HG03108 (cell line): ENCODE data around the gene SLC17A8.
"Not testable (repeated sequence)": the region's sequence is repeated elsewhere in the genome, so short reads cannot be mapped to it uniquely, and the experiment has no call there.

Experiments
- ATAC-seq: cut with Tn5 transposase; IDR thresholded peaks from one replicate; pipeline ENCODE4 v1.9.1; 2021; ENCODE audit warnings: moderate library complexity; ENCODE audit not compliant: unreplicated experiment

Gene SLC17A8

GRCh38 chr12:100356644-100357223 is at the start of gene SLC17A8:
Gene SLC17A8 (plus strand): TSS chr12:100357074. CDS start chr12:100357392, 318 bp downstream.
- ATAC-seq, result no peak

- not testable (repeated sequence) for ATAC-seq
Measured at GRCh38 chr12:100308138-100308537, 48.7 kb upstream of the SLC17A8 start.

GRCh38 chr12:100311317-100311716 is 45.6 kb upstream of the SLC17A8 start:
- no peak for ATAC-seq

GRCh38 chr12:100317371-100317770 is 39.5 kb upstream of the SLC17A8 start:
- ATAC-seq, result no peak

- ATAC-seq, result no peak
Measured at GRCh38 chr12:100324498-100324897, 32.4 kb upstream of the SLC17A8 start.

GRCh38 chr12:100326208-100326607 is 30.7 kb upstream of the SLC17A8 start:
- ATAC-seq, result no peak

- peak; percentile 88 for ATAC-seq
Measured at GRCh38 chr12:100329800-100330199, 27.1 kb upstream of the SLC17A8 start.

GRCh38 chr12:100331871-100332270 is 25.0 kb upstream of the SLC17A8 start:
- ATAC-seq, result no peak

GRCh38 chr12:100332852-100333251 is 24.0 kb upstream of the SLC17A8 start:
- no peak for ATAC-seq

- no peak for ATAC-seq
Measured at GRCh38 chr12:100337299-100337698, 19.6 kb upstream of the SLC17A8 start.

- ATAC-seq, result no peak
Measured at GRCh38 chr12:100337727-100338126, 19.1 kb upstream of the SLC17A8 start.

- ATAC-seq, result no peak
Measured at GRCh38 chr12:100339071-100339470, 17.8 kb upstream of the SLC17A8 start.

GRCh38 chr12:100342897-100343296 is 14.0 kb upstream of the SLC17A8 start:
- ATAC-seq, result not testable (repeated sequence)

GRCh38 chr12:100344351-100344750 is 12.5 kb upstream of the SLC17A8 start:
- not testable (repeated sequence) for ATAC-seq

GRCh38 chr12:100345020-100345767 is 11.7 kb upstream of the SLC17A8 start:
- no peak for ATAC-seq

GRCh38 chr12:100346660-100347059 is 10.2 kb upstream of the SLC17A8 start:
- ATAC-seq, result no peak

- ATAC-seq, result no peak
Measured at GRCh38 chr12:100348657-100349454, 8.0 kb upstream of the SLC17A8 start.

GRCh38 chr12:100359248-100359647 is 2.4 kb downstream of the SLC17A8 start:
- ATAC-seq, result no peak

GRCh38 chr12:100359822-100360221 is 2.9 kb downstream of the SLC17A8 start:
- no peak for ATAC-seq

GRCh38 chr12:100360450-100360849 is 3.6 kb downstream of the SLC17A8 start:
- no peak for ATAC-seq

GRCh38 chr12:100364324-100364723 is 7.5 kb downstream of the SLC17A8 start:
- no peak for ATAC-seq

- no peak for ATAC-seq
Measured at GRCh38 chr12:100365411-100365810, 8.5 kb downstream of the SLC17A8 start.
